ENCODE results near the gene CXCL5. TPM values are rescaled to one million over a fixed set of nuclear protein-coding genes. Genes with fewer than 3 reads are reported as not detected.

CXCL5 gene
- total RNA-seq, 1 experiment from 2014 or later: 0.10 TPM

GRCh38 chr4:73992050-73992449 lies 6.4 kb downstream of the CXCL5 start:
- no peak for TF ChIP-seq CTCF (IDR thresholded peaks at IDR 0.05)
- no peak for TF ChIP-seq SIN3A (IDR thresholded peaks at IDR 0.05; ENCODE audit: borderline replicate concordance, insufficient read depth, low read depth, low read length)
- no peak for TF ChIP-seq REST (IDR thresholded peaks at IDR 0.05; ENCODE audit: insufficient read depth in 1 of 2, low read depth in 2 of 2, low read length in 1 of 2)
- no peak for TF ChIP-seq TCF7L2 (IDR thresholded peaks at IDR 0.05; ENCODE audit: low read depth, low read length)
- TF ChIP-seq POLR2AphosphoS5 (IDR thresholded peaks at IDR 0.05; ENCODE audit: low read depth, low read length): no peak
- H3K9me3 ChIP-seq (ENCODE audit: control insufficient read depth, insufficient read depth, low read depth, low read length): no peaks in the 10 kb centered on the region
- H3K36me3 ChIP-seq (ENCODE audit: control insufficient read depth, insufficient read depth, low read length): no peaks in the 10 kb centered on the region
- intact Hi-C loops (cut with micrococcal nuclease; ENCODE audit: unreplicated experiment): no loop called here
- POLR2A ChIA-PET: no interaction called here
- CTCF ChIA-PET: no interaction called here
- H3K4me1 ChIP-seq (ENCODE audit: control insufficient read depth, insufficient read depth, low read length): no peaks in the 10 kb centered on the region
- H3K4me3 ChIP-seq (ENCODE audit: low read depth in 2 of 2, low read length in 2 of 2): no peak overlapping the region
- ATAC-seq (no peak), DNase-seq (ENCODE audit: low read depth, low spot score) (no peak)
- BruUV-seq (replicated peaks): no TSS peak
- no peaks in the 10 kb centered on the region for H3K27me3 ChIP-seq (ENCODE audit: control insufficient read depth, insufficient read depth, low read length)
- no peak overlapping the region for H3K27ac ChIP-seq (ENCODE audit: low read length)
- in situ Hi-C loops (cut with HindIII; ENCODE audit: low pct_unique_long_range_greater_than_20kb, low sequenced_read_pairs): no loop called here

DNA sequence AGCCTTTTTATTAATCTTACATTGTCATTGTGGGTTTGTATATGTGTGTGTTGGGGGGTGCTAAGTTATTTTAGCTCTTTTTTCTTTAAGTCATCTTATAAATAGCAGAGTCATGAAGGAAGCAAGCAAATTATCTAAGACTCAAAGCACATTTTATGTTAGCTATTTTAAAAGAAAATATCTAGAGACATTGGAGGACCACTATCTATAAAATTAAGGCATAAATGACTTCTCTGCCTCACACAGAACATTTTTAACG lies 6.8 kb downstream of the CXCL5 start:
- ChIA-PET CTCF (no interaction called here), POLR2A (no interaction called here)
- in situ Hi-C loops (cut with HindIII; ENCODE audit: low pct_unique_long_range_greater_than_20kb, low sequenced_read_pairs): no loop called here
- Histone ChIP-seq H3K27ac (ENCODE audit: low read length) (no peak overlapping the region), H3K4me1 (ENCODE audit: control insufficient read depth, insufficient read depth, low read length) (no peaks in the 10 kb centered on the region), H3K36me3 (ENCODE audit: control insufficient read depth, insufficient read depth, low read length) (no peaks in the 10 kb centered on the region), H3K9me3 (ENCODE audit: control insufficient read depth, insufficient read depth, low read depth, low read length) (no peaks in the 10 kb centered on the region), H3K27me3 (ENCODE audit: control insufficient read depth, insufficient read depth, low read length) (no peaks in the 10 kb centered on the region), H3K4me3 (ENCODE audit: low read depth in 2 of 2, low read length in 2 of 2) (no peak overlapping the region)
- ATAC-seq: no peak
- intact Hi-C loops (cut with micrococcal nuclease; ENCODE audit: unreplicated experiment): no loop called here
- TF ChIP-seq TCF7L2 (IDR thresholded peaks at IDR 0.05; ENCODE audit: low read depth, low read length) (no peak), CTCF (IDR thresholded peaks at IDR 0.05) (no peak), SIN3A (IDR thresholded peaks at IDR 0.05; ENCODE audit: borderline replicate concordance, insufficient read depth, low read depth, low read length) (no peak), POLR2AphosphoS5 (IDR thresholded peaks at IDR 0.05; ENCODE audit: low read depth, low read length) (no peak), REST (IDR thresholded peaks at IDR 0.05; ENCODE audit: insufficient read depth in 1 of 2, low read depth in 2 of 2, low read length in 1 of 2) (no peak)
- no peak for DNase-seq (ENCODE audit: low read depth, low spot score)
- no TSS peak for BruUV-seq (replicated peaks)

Measured in Panc1 (cell line).